IPS-18c (cell line): ENCODE data around the gene SH2D4B.

Experiments
- H3K4me3 ChIP-seq: 2 replicates; pipeline ENCODE4 v1.7.0; 2013; ENCODE audit warnings: low read depth, mild to moderate bottlenecking, low read length, moderate library complexity; ENCODE audit not compliant: insufficient read depth
- H3K9me3 ChIP-seq: one replicate; pipeline ENCODE4 v1.6.1; 2013; ENCODE audit warnings: mild to moderate bottlenecking, low read length, moderate library complexity; ENCODE audit not compliant: control insufficient read depth, insufficient read depth

Gene SH2D4B

DNA sequence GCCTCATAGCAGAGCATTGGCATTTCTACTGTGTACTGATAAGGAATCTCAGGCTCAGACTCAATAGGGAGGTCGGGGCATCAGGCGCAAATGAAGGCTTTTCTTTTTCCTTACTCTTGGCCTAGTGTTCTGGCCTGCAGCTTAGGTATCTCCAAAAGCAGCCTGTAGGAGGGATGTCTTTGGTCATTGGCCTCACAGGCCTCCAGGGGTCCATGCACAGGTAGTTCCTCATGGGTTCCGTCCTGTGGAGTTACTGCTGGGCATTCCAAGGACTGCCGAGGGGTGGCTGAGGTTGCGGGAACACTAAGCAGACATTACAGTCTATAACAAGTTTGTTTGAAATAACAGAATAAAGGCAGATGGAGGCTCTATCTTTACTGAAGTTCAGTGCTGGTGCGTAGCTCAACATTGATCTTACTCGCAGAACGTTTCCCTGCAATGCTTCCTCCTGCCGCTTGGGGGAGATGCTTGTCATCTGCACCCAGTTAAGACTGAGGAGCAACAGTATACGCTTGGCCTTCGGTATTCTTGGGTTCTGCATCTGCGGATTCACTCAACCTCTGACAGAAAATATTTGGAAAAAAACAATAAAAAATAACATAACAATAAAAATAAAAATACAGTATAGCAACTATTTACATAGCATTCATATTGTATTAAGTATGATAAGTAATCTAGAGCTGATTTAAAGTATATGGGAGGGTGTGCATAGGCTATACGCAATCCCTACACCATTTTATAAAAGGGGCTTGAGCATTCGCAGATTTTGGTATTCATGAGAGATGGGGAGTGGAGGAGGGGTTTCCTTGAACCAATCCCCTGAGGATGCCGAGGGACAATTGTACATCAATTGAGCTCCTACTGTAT, 58.9 kb downstream of the SH2D4B start:
- H3K4me3 ChIP-seq, result no peak overlapping the region
- H3K9me3 ChIP-seq, result no peaks in the 10 kb centered on the region

- Histone ChIP-seq H3K4me3 (no peak overlapping the region), H3K9me3 (no peaks in the 10 kb centered on the region)
Measured at GRCh38 chr10:80598084-80598798, 60.5 kb downstream of the SH2D4B start.

DNA sequence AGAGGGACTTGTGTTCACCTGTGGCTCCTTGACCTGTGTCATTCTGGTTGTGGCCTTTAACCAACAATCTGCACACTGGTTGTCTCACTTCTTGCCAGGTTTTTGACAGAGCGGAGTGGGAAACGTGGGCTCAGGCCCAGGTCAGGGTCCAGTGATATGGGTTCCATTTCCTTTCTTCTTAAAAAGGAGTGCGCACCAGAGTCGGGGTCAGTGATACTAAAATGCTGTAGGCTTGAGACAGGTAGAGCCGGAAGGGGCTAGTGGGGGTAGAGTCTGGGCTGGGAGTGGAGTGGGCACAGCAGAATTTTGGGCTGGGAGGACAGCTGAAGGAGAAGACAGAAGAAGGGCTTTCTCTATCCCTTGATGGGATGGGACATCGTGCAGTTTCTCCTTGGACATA, 61.2 kb downstream of the SH2D4B start:
- H3K9me3 ChIP-seq, result peaks cover 2% of the 10 kb centered on the region
- no peak overlapping the region for H3K4me3 ChIP-seq

DNA sequence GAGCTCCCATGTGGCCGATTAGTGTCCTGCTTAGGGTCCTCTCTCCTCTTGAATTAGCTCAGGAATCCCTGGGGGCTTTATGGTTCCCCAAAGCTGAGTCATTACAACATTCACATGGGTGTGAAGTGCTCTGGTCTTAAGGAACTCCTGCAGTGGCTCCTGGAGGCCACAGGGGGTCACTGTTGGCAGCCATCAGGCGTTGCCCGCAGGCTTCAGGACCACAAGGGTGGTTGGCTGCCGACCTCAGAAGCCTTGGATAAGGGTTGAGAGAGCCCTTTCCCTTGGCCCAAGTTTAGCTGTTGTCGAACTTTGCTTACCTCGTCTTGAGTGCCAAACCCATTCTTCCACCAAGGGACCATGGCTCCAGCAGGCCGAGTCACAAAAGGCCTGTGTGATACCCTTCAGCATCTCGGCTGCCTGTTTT, 61.7 kb downstream of the SH2D4B start:
- Histone ChIP-seq H3K9me3 (peaks cover 2% of the 10 kb centered on the region), H3K4me3 (no peak overlapping the region)

- Histone ChIP-seq H3K9me3 (peaks cover 2% of the 10 kb centered on the region), H3K4me3 (no peak overlapping the region)
Measured at GRCh38 chr10:80600256-80600655, 62.6 kb downstream of the SH2D4B start.

GRCh38 chr10:80602881-80603280, 65.2 kb downstream of the SH2D4B start:
- no peak overlapping the region for H3K4me3 ChIP-seq
- peaks cover 2% of the 10 kb centered on the region for H3K9me3 ChIP-seq

- Histone ChIP-seq H3K9me3 (peaks cover 2% of the 10 kb centered on the region), H3K4me3 (no peak overlapping the region)
Measured at GRCh38 chr10:80603516-80603915, 65.8 kb downstream of the SH2D4B start.

DNA sequence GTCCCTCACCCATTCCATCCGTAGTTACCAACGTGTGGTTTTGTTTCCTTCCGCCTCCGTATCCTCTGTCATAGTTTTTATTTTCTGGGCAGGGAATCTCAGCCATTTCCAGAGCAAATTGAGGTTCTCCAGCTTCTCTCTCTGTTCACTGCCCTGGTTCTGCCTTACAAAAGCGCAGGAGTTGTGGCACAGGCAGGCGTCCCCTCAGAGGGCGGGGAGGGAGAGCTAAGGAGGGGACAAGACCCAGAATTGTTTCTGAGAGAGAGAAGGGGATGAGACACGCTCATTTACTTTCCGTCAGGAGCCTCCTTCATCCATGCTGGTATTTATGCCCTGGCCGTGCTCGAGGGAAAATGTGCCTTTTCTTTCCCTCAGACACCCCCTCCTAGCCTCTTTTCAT, 71.0 kb downstream of the SH2D4B start:
- Histone ChIP-seq H3K9me3 (peaks cover 1% of the 10 kb centered on the region), H3K4me3 (no peak overlapping the region)

- no peak overlapping the region for H3K4me3 ChIP-seq
- no peaks in the 10 kb centered on the region for H3K9me3 ChIP-seq
Measured at GRCh38 chr10:80609331-80609730, 71.6 kb downstream of the SH2D4B start.

GRCh38 chr10:80611481-80612185, 73.9 kb downstream of the SH2D4B start:
- Histone ChIP-seq H3K4me3 (no peak overlapping the region), H3K9me3 (no peaks in the 10 kb centered on the region)

- no peaks in the 10 kb centered on the region for H3K9me3 ChIP-seq
- no peak overlapping the region for H3K4me3 ChIP-seq
Measured at GRCh38 chr10:80612261-80612660, 74.6 kb downstream of the SH2D4B start.

DNA sequence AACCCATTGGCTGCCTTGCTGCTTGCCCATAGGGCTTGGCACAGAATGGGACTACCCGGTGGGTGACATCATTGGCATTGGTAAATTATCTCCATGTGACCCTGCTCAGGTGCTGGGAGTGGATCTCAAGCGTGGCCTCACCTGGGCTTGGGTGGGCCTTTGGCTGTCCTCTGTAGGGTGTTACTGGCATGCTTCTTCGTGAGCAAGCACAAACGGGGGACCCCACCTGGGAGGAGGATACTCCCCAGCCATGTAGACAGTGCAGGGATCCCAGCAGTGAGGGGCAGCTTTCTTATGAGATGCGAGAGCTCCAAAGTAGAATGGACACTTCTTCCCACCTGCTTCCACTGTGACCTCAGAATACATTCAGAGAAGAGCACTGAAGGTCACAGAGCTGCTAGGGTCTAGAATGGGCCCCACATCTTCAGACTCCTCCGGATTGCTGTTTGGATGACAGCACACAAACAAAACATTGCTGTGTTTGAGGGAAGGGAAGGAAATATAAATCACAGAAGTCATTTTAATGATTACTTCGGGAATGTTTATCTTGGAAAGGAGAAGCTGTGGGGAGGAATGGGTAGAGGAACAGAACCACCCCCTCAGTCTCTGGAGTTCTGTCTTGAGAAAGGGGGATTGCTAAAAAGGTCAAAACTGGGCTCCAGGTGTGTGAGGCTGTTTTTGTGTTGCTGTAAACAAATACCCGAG, 75.9 kb downstream of the SH2D4B start:
- Histone ChIP-seq H3K4me3 (no peak overlapping the region), H3K9me3 (no peaks in the 10 kb centered on the region)

GRCh38 chr10:80614576-80615416, 77.1 kb downstream of the SH2D4B start:
- H3K9me3 ChIP-seq, result no peaks in the 10 kb centered on the region
- no peak overlapping the region for H3K4me3 ChIP-seq

DNA sequence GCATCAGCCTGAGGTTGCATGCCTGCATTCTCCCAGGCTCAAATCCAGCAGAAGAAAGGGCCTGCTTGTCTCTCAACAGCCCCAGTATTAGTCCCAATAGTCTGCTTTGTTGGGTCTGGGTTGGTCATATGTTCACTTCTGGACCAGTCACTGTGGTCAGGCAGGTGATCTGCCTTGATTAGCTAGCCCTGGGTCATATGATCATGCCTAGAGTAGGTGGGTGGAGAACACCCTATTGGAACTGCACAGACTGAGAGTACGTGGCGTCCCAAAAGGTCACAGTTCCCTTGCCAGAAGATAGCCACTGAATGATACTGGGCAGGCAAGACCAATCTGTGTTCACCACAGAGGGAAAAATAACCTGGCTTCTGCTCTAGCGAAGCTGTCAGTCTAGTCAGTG, 80.1 kb downstream of the SH2D4B start:
- H3K9me3 ChIP-seq, result no peaks in the 10 kb centered on the region
- no peak overlapping the region for H3K4me3 ChIP-seq

GRCh38 chr10:80619036-80619435, 81.3 kb downstream of the SH2D4B start:
- Histone ChIP-seq H3K9me3 (no peaks in the 10 kb centered on the region), H3K4me3 (no peak overlapping the region)

DNA sequence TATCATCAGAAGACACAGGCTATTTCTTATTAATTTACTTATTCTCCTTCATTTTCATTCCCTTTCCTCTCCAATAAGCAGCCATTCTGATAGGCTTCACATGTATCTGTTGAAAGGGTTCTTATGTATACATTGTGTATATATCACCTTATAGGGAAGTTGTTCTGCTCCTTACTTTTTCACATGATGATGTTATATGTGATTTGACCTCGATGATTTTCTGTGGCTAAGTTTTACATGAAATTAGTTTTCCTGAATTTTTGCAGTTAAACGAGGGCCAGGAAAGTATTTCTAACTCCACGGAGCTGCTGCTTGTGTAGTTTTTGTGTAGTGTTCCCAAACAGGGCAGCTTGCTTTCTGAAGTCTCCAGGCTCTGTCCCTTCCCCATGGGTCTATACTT, 84.5 kb downstream of the SH2D4B start:
- Histone ChIP-seq H3K9me3 (no peaks in the 10 kb centered on the region), H3K4me3 (no peak overlapping the region)
